ENCODE results near the gene RNF4.

The RNF4 gene

GRCh38 chr4:2497324-2497723, 28.4 kb downstream of the RNF4 start:
- peak; percentile 10 for DNase-seq (ENCODE audit: extremely low spot score)
- ChIA-PET POLR2A (no interaction called here), CTCF (interaction anchor here (1.4 to 3.6 kb wide), 3 partner anchors 11 to 25 kb away, joined by 4 to 14 read pairs (median 6); no protein-coding TSS in a partner anchor)
- TF ChIP-seq CTCF (IDR thresholded peaks at IDR 0.05; ENCODE audit: control extremely low read depth, extremely low read depth, low read depth, missing control alignments) = no peak

GRCh38 chr4:2497931-2498330, 29.0 kb downstream of the RNF4 start:
- TF ChIP-seq CTCF (IDR thresholded peaks at IDR 0.05; ENCODE audit: control extremely low read depth, extremely low read depth, low read depth, missing control alignments) = no peak
- POLR2A ChIA-PET = no interaction called here
- peak; percentile 80 for DNase-seq (ENCODE audit: extremely low spot score)
- CTCF ChIA-PET = interaction anchor here (1.4 to 3.6 kb wide), 3 partner anchors 10 to 26 kb away, joined by 4 to 14 read pairs (median 6); no protein-coding TSS in a partner anchor

- ChIA-PET POLR2A (no interaction called here), CTCF (interaction anchor here (1.3 to 1.4 kb wide), 2 partner anchors 9 to 16 kb away, joined by 3 read pairs; no protein-coding TSS in a partner anchor)
- DNase-seq (ENCODE audit: extremely low spot score) = no peak
- no peak for TF ChIP-seq CTCF (IDR thresholded peaks at IDR 0.05; ENCODE audit: control extremely low read depth, extremely low read depth, low read depth, missing control alignments)
Observed at GRCh38 chr4:2500547-2500946, 31.6 kb downstream of the RNF4 start.

- CTCF ChIA-PET = interaction anchor here (1.3 kb wide), 1 partner anchor 16 kb away, joined by 3 read pairs; no protein-coding TSS in a partner anchor
- TF ChIP-seq CTCF (IDR thresholded peaks at IDR 0.05; ENCODE audit: control extremely low read depth, extremely low read depth, low read depth, missing control alignments) = no peak
- POLR2A ChIA-PET = no interaction called here
- peak; percentile 8 for DNase-seq (ENCODE audit: extremely low spot score)
Observed at GRCh38 chr4:2501034-2501594, 32.2 kb downstream of the RNF4 start.

GRCh38 chr4:2503809-2504208, 34.9 kb downstream of the RNF4 start:
- DNase-seq (ENCODE audit: extremely low spot score) = no peak
- ChIA-PET CTCF (interaction anchor here (3.1 kb wide), 1 partner anchor 12 kb away, joined by 13 read pairs; no protein-coding TSS in a partner anchor), POLR2A (interaction anchor here (1.0 kb wide), 1 partner anchor 17 kb away, joined by 3 read pairs; no protein-coding TSS in a partner anchor)
- TF ChIP-seq CTCF (IDR thresholded peaks at IDR 0.05; ENCODE audit: control extremely low read depth, extremely low read depth, low read depth, missing control alignments) = no peak

- ChIA-PET CTCF (interaction anchor here (0.8 to 1.3 kb wide), 4 partner anchors 10 to 66 kb away, joined by 4 to 6 read pairs (median 5); no protein-coding TSS in a partner anchor), POLR2A (no interaction called here)
- TF ChIP-seq CTCF (IDR thresholded peaks at IDR 0.05; ENCODE audit: control extremely low read depth, extremely low read depth, low read depth, missing control alignments) = no peak
- no peak for DNase-seq (ENCODE audit: extremely low spot score)
Observed at GRCh38 chr4:2507259-2507658, 38.4 kb downstream of the RNF4 start.
